HFFc6 (cell line): ENCODE results near the gene TEX2. TPM values are rescaled to one million over a fixed set of nuclear protein-coding genes. Genes with fewer than 3 reads are reported as not detected.

ENCODE experiments used
- DNase-seq: peaks from one replicate; pipeline ENCODE4 v3.0.0-alpha.2; 2018
- H3K27ac Mint-ChIP-seq: 2 replicates; pipeline ENCODE4 v1.8.0; 2020; ENCODE audit warnings: mild to moderate bottlenecking, mixed read lengths
- H3K27me3 Mint-ChIP-seq: 2 replicates; pipeline ENCODE4 v1.8.0; 2021; ENCODE audit warnings: mild to moderate bottlenecking, moderate library complexity, mixed read lengths; ENCODE audit not compliant: insufficient read depth
- H3K36me3 Mint-ChIP-seq: 2 replicates; pipeline ENCODE4 v1.8.0; 2021; ENCODE audit warnings: low read depth, mixed read lengths
- H3K4me1 Mint-ChIP-seq: 2 replicates; pipeline ENCODE4 v1.8.0; 2020; ENCODE audit warnings: low read depth, mixed read lengths
- H3K4me3 Mint-ChIP-seq: 2 replicates; pipeline ENCODE4 v1.8.0; 2020; ENCODE audit warnings: mild to moderate bottlenecking, moderate library complexity, mixed read lengths
- H3K9me3 Mint-ChIP-seq: 2 replicates; pipeline ENCODE4 v1.8.0; 2020; ENCODE audit warnings: mild to moderate bottlenecking, mixed read lengths
- total RNA-seq, 6 experiments: library from RNA; stranded (reverse); fragmentation: NEBNext Ultra II Directional; extraction: Animal tissue kit (Norgen Biotek cat#: 25700); gene quantifications; 2 replicates in 1 of 6; 3 replicates in 5 of 6; pipeline ENCODE4 v1.2.3, GENCODE V29; 2021
- TF ChIP-seq, protein P1 (sequence below): fragments of 200-600 bp; sonication (generic); IDR thresholded peaks from 2 replicates; pipeline ENCODE4 v1.5.0; 2021; ENCODE audit warnings: antibody characterized with exemption, mild to moderate bottlenecking

Gene TEX2
- total RNA-seq, 6 experiments from 2014 or later: 41.2 to 58.7 (median 44.4) TPM

DNA sequence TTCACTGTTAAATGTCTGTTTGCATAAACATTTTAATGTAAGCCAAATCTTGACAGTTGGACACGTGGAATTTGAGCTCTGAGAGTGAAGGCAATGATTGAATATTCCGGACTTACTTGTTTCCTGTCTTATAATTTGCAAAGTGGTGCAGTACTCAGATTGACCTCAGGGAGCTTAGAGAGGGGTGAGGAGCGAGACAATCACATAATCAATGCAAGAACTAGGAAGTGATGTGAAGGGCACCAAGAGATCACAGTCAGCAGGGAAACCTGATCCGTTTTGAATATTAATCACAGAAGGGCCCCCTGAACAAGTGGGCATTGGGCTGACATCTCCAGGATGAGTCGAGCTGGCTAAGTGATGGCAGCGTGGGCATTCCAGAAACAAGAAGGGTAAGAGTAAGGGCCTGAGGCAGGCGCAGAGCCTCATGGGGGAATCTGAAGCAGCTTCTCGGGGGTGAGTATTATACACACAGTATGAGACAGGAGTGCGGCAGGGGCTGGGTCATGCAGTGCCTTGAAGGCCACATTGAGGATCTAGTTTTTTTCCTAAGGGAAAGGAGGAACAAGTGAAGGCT lies 26.1 kb downstream of the TEX2 start:
- Mint-ChIP-seq H3K4me1 (peaks cover 59% of the 10 kb centered on the region), H3K27me3 (peaks cover 1% of the 10 kb centered on the region; the same call in 1 of the 2 replicates), H3K9me3 (no peaks in the 10 kb centered on the region), H3K36me3 (peaks cover 16% of the 10 kb centered on the region), H3K27ac (no peak overlapping the region), H3K4me3 (no peak overlapping the region)
- TF ChIP-seq, protein P1, sequence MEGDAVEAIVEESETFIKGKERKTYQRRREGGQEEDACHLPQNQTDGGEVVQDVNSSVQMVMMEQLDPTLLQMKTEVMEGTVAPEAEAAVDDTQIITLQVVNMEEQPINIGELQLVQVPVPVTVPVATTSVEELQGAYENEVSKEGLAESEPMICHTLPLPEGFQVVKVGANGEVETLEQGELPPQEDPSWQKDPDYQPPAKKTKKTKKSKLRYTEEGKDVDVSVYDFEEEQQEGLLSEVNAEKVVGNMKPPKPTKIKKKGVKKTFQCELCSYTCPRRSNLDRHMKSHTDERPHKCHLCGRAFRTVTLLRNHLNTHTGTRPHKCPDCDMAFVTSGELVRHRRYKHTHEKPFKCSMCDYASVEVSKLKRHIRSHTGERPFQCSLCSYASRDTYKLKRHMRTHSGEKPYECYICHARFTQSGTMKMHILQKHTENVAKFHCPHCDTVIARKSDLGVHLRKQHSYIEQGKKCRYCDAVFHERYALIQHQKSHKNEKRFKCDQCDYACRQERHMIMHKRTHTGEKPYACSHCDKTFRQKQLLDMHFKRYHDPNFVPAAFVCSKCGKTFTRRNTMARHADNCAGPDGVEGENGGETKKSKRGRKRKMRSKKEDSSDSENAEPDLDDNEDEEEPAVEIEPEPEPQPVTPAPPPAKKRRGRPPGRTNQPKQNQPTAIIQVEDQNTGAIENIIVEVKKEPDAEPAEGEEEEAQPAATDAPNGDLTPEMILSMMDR: peak; percentile 63
- DNase-seq: no peak

DNA sequence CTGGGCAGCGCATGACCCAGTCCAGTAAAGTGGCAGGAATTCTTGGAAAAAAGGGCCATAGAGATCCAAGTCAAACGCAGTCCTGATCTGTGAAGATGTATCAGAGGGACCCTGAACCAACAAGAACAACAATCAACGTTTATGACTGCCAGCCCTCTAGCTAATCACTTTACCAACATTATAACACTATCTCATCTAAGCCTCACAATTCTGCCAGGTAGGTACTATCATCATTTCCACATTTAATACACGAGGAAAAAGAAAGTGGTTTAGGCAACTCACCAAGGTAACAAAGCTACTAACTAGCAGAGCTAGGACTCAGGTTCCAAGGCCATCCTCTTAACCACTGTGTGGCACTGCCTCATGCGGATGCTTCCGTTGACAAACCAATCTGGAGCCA lies 28.1 kb downstream of the TEX2 start:
- TF ChIP-seq, protein P1: no peak
- H3K4me1 Mint-ChIP-seq: peaks cover 59% of the 10 kb centered on the region
- peaks cover 1% of the 10 kb centered on the region; the same call in 1 of the 2 replicates for H3K27me3 Mint-ChIP-seq
- no peak for DNase-seq
- no peak overlapping the region for H3K27ac Mint-ChIP-seq
- no peak overlapping the region for H3K4me3 Mint-ChIP-seq
- peaks cover 16% of the 10 kb centered on the region for H3K36me3 Mint-ChIP-seq
- H3K9me3 Mint-ChIP-seq: no peaks in the 10 kb centered on the region

DNA sequence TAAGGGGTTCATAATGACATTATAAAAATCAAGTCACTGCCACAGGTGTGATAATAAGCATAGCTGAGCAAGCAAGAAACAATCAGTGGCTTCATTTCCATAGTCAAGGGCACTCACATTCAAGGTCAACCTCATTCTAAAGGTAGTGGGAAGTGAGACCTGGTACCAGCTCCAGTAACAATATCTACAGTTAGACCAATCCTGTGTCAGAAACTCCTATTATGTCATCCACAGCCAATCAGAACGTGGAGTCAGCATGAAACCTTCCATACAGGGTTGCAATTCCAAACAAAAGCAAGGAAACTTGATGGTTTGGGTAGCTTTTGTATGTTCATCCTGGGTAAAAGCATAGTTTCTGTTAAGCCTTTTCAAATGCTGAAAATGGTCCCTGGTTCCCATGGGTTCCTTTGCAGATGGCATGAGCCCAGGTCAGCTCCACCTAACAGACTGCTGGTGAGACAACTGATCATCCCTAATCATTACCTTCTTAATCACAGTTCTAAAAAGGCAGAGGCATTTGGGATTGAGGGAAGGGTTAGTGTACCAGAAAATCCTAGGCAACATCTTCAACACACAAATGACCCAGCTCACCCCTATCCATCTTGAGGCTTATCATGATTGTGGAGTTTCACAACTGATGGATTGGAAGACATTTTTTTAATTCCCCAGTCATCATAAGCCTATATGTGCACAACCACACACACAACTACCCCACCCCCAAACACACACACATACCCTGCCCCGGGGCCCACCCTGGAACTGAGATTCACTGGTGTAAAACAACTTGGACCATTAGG lies 30.4 kb downstream of the TEX2 start:
- Mint-ChIP-seq H3K36me3 (peaks cover 16% of the 10 kb centered on the region), H3K4me1 (peaks cover 54% of the 10 kb centered on the region), H3K4me3 (no peak overlapping the region), H3K27ac (no peak overlapping the region), H3K9me3 (no peaks in the 10 kb centered on the region), H3K27me3 (peaks cover 1% of the 10 kb centered on the region; the same call in 1 of the 2 replicates)
- TF ChIP-seq, protein P1: no peak
- no peak for DNase-seq

DNA sequence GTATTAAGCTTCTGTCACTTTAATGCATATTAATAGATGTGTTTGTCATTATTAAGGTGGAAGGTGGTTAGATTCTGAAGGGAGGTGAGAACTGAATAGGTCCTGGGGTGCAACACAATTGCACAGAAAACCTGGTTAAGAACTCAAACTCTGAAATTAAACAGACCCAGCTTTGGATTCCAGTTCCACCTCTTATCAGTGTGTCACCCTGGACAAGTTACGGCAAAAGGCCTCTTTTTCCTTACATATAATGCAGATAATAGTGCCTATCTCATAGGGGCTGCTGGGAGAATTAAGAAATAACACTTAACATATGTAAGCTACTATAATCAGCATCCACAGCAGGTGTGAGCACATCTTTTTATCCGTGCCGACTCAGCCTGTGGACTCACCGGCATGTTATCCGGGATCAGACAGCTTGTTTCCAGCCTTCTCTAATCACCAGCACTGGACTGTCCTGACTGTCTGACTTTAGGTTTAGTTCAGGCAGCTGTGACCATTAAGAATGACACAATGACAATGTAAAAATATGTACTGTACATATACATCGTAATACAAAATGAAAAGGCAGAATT lies 31.4 kb downstream of the TEX2 start:
- TF ChIP-seq, protein P1: no peak
- no peak for DNase-seq
- peak overlapping the region; percentile 81 for H3K27ac Mint-ChIP-seq

DNA sequence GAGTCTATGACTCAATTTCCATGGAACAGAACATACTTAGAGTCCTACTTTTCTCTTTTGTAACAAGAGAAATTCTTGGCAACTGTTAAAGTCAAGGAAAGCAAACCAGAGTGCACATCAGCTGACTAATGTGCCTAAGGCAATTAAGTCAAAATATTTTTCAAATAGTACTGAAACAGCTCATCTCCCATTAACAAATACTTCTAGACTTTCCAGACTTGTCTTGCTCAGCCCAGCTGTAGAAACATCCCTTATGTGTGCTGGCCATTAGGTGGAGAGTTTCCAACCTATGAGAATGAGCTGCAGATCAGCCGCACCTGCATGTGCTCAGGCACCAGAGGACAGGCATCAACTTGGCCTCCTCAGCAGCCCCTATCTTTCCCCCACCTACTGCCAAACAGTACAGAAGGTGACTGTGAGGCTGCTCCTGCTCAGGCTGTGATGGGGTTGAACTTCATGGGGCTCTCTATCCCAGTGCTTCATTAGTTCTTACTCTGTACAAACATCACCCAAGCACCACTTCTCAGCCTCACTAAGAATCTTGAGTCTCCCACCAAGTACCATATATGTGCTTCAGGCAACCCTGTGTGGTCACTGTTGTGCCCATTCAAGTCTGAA lies 32.2 kb downstream of the TEX2 start:
- TF ChIP-seq, protein P1: no peak
- Mint-ChIP-seq H3K36me3 (peaks cover 6% of the 10 kb centered on the region), H3K4me3 (peak overlapping the region; percentile 68; the same call in 1 of the 2 replicates), H3K27me3 (peaks cover under 1% of the 10 kb centered on the region; the same call in 1 of the 2 replicates), H3K4me1 (peaks cover 50% of the 10 kb centered on the region), H3K27ac (peak overlapping the region; percentile 94), H3K9me3 (no peaks in the 10 kb centered on the region)
- peak; percentile 98 for DNase-seq

More for the DNA sequence above, 31.4 kb downstream of the TEX2 start:
- Mint-ChIP-seq H3K27me3 (peaks cover 1% of the 10 kb centered on the region; the same call in 1 of the 2 replicates), H3K4me3 (no peak overlapping the region), H3K36me3 (peaks cover 7% of the 10 kb centered on the region), H3K4me1 (peaks cover 44% of the 10 kb centered on the region), H3K9me3 (no peaks in the 10 kb centered on the region)
